HepG2 (cell line): Measurements from ENCODE around the gene LAMC3. TPM values are rescaled to one million over a fixed set of nuclear protein-coding genes. Genes with fewer than 3 reads are reported as not detected.

Experiments
- ATAC-seq: fragments of 200-7000 bp; cut with Tn5 transposase; 3 replicates; pipeline ENCODE4 v1.9.1; 2020; ENCODE audit warnings: mild to moderate bottlenecking, moderate library complexity
- BruUV-seq: library from RNA; stranded (reverse); fragments of 400-500 nt; replicated peaks from 2 replicates; lab custom pipeline; 2021; lab: Mats Ljungman, UMichigan
- CTCF ChIA-PET: fragments of 300-600 bp; formaldehyde crosslinking; extraction: SDS; loops from one replicate; lab custom pipeline; 2021; ENCODE audit warnings: low total read pairs, inconsistent platforms, low intra/inter-chr PET ratio; lab: Yijun Ruan, JAX
- POLR2A ChIA-PET: fragments of 350-600 bp; sonication (Branson Sonifier 250); formaldehyde crosslinking; loops from one replicate; lab custom pipeline; 2020; ENCODE audit warnings: antibody characterized with exemption, inconsistent platforms; lab: Yijun Ruan, JAX
- DNase-seq: peaks from one replicate; pipeline ENCODE4 v3.0.0-alpha.2; 2015; ENCODE audit warnings: low spot score
- FAIRE-seq: peaks from 3 replicates; lab custom pipeline; 2011; peaks lifted over from hg19 to GRCh38; lab: Jason Lieb, UNC
- H2AFZ ChIP-seq: one replicate; pipeline ENCODE4 v1.6.1; 2011; ENCODE audit warnings: low read length, inconsistent platforms
- H3K27ac ChIP-seq: fragments of 300-600 bp; 3 replicates; pipeline ENCODE4 v1.8.0; 2011; ENCODE audit warnings: mixed run types, mild to moderate bottlenecking, mixed read lengths, low read length, inconsistent platforms; ENCODE audit not compliant: insufficient read depth; ENCODE audit errors: extremely low read length
- H3K27me3 ChIP-seq, 2 experiments: fragments of 200-600 bp in 1 of 2; 2 replicates in 1 of 2; 3 replicates in 1 of 2; pipeline versions ENCODE4 v1.6.0 to v1.8.0; 2011; ENCODE audit warnings: low read length in 2 of 2, mild to moderate bottlenecking in 2 of 2, moderate library complexity in 2 of 2, inconsistent platforms in 1 of 2; ENCODE audit not compliant: insufficient read depth in 2 of 2, control insufficient read depth in 1 of 2
- H3K36me3 ChIP-seq, 2 experiments: fragments of 200-600 bp in 1 of 2; replicated peaks in 1 of 2; 2 replicates in 1 of 2; 3 replicates in 1 of 2; pipeline versions ENCODE4 v1.5.1 to v1.8.0; 2011; ENCODE audit warnings: low read length in 2 of 2, inconsistent platforms in 1 of 2; ENCODE audit not compliant: insufficient read depth in 2 of 2, control insufficient read depth in 1 of 2
- H3K4me1 ChIP-seq: 2 replicates; pipeline ENCODE4 v1.5.1; 2012; ENCODE audit warnings: low read length, inconsistent platforms; ENCODE audit not compliant: insufficient read depth
- H3K4me2 ChIP-seq: 2 replicates; pipeline ENCODE4 v1.6.0; 2011; ENCODE audit warnings: low read depth, low read length, inconsistent platforms
- H3K4me3 ChIP-seq, 3 experiments: fragments of 200-600 bp in 1 of 3; sonication (generic), shearing (Covaris generic) in 1 of 3; replicated peaks in 1 of 3; 2 replicates each; pipeline ENCODE4 v1.5.1; 2011 to 2016; ENCODE audit warnings: low read length in 3 of 3, inconsistent platforms in 2 of 3, low read depth in 2 of 3, mild to moderate bottlenecking in 2 of 3, control low read depth in 1 of 3, mixed read lengths in 1 of 3; ENCODE audit not compliant: insufficient read depth in 1 of 3
- H3K79me2 ChIP-seq: one replicate; pipeline ENCODE4 v1.6.1; 2011; ENCODE audit warnings: low read length, inconsistent platforms; ENCODE audit not compliant: insufficient read depth
- H3K9ac ChIP-seq: 2 replicates; pipeline ENCODE4 v1.6.0; 2011; ENCODE audit warnings: mild to moderate bottlenecking, low read depth, low read length, inconsistent platforms; ENCODE audit not compliant: insufficient read depth
- H3K9me3 ChIP-seq: 2 replicates; pipeline ENCODE4 v1.5.1; 2012; ENCODE audit warnings: mild to moderate bottlenecking, low read length
- H4K20me1 ChIP-seq: 2 replicates; pipeline ENCODE4 v1.6.0; 2011; ENCODE audit warnings: inconsistent platforms, mild to moderate bottlenecking, low read length, moderate library complexity; ENCODE audit not compliant: insufficient read depth
- ETV5 ChIP-seq: IDR thresholded peaks from 2 replicates; pipeline ENCODE4 v1.6.1; 2018; ENCODE audit warnings: missing biosample characterization, missing genetic modification reagents, inconsistent platforms, borderline replicate concordance
- IKZF4 ChIP-seq: sonication (generic); formaldehyde crosslinking; IDR thresholded peaks from 2 replicates; pipeline ENCODE4 v1.5.1; 2020; ENCODE audit warnings: borderline replicate concordance, mild to moderate bottlenecking, low read depth, missing genetic modification reagents; ENCODE audit errors: not compliant biosample characterization
- MXD4 ChIP-seq: IDR thresholded peaks from 2 replicates; pipeline ENCODE4 v1.6.1; 2016; ENCODE audit warnings: mild to moderate bottlenecking, missing biosample characterization, missing genetic modification reagents
- YEATS4 ChIP-seq: sonication (generic); formaldehyde crosslinking; IDR thresholded peaks from 2 replicates; pipeline ENCODE4 v1.4.0; 2020; ENCODE audit warnings: missing genetic modification reagents, borderline replicate concordance
- ZFYVE20 ChIP-seq: sonication (generic); formaldehyde crosslinking; IDR thresholded peaks from 2 replicates; pipeline ENCODE4 v1.8.0; 2023; ENCODE audit warnings: low read depth, mild to moderate bottlenecking, moderate library complexity, missing genetic modification reagents, borderline replicate concordance
- ZNF564 ChIP-seq: sonication (generic); formaldehyde crosslinking; IDR thresholded peaks from 2 replicates; pipeline ENCODE4 v1.8.1; 2023; ENCODE audit warnings: mild to moderate bottlenecking, missing genetic modification reagents
- WGBS: methylation state at CpG from one replicate; pipeline ENCODE4 v1.1.6; 2017; ENCODE audit warnings: low lambda C conversion rate; 5-methylcytosine and 5-hydroxymethylcytosine counted together
- in situ Hi-C: cut with HindIII; loops from 2 replicates; pipeline ENCODE4 v1.10.0; 2017; ENCODE audit warnings: low pct_unique_long_range_greater_than_20kb; ENCODE audit not compliant: extremely low pct_ligation_motif_present
- intact Hi-C: fragments of 100-400 bp; cut with micrococcal nuclease; formaldehyde crosslinking; loops from one replicate; pipeline ENCODE4 v1.10.0; 2022; ENCODE audit not compliant: unreplicated experiment
- polyA plus RNA-seq, 8 experiments: library from polyadenylated mRNA; depleted of rRNA in 3 of 8; stranded (reverse) in 7 of 8; unstranded in 1 of 8; fragments of >200 nt; fragmentation: Illumina TruSeq in 4 of 8; extraction: Trizol in 4 of 8; gene quantifications; 2 replicates each; pipeline versions ENCODE4 v1.2.1 to v1.2.3, GENCODE V29; 2011 to 2016; ENCODE audit warnings: low read depth in 4 of 8, missing spikeins in 1 of 8, mixed read lengths in 1 of 8; ENCODE audit not compliant: insufficient read depth in 1 of 8
- total RNA-seq, 5 experiments: library from RNA; depleted of rRNA; stranded (reverse); fragments of >200 nt; fragmentation: Illumina TruSeq; extraction: Trizol; gene quantifications; 2 replicates each; pipeline ENCODE4 v1.2.3, GENCODE V29; 2016; ENCODE audit warnings: low read depth in 1 of 5
- TF ChIP-seq, protein P1 (sequence below): IDR thresholded peaks from 2 replicates; pipeline ENCODE4 v1.6.1; 2012; ENCODE audit warnings: low read depth, low read length, improper control_type of control experiment
- TF ChIP-seq, protein P2 (sequence below): sonication (generic); formaldehyde crosslinking; conservative IDR thresholded peaks from 2 replicates; pipeline ENCODE4 v1.4.0; 2020; ENCODE audit warnings: missing genetic modification reagents
- TF ChIP-seq, protein P3 (sequence below): sonication (generic); formaldehyde crosslinking; IDR thresholded peaks from 2 replicates; pipeline ENCODE4 v1.8.0; 2022; ENCODE audit warnings: mild to moderate bottlenecking, missing genetic modification reagents, moderate library complexity

Gene LAMC3
- total and polyA plus RNA-seq, 2 of the 13 experiments (the other 11 are each of a cell fraction or from before 2014, with no cell fraction given), result 0.07 to 0.57 TPM

DNA sequence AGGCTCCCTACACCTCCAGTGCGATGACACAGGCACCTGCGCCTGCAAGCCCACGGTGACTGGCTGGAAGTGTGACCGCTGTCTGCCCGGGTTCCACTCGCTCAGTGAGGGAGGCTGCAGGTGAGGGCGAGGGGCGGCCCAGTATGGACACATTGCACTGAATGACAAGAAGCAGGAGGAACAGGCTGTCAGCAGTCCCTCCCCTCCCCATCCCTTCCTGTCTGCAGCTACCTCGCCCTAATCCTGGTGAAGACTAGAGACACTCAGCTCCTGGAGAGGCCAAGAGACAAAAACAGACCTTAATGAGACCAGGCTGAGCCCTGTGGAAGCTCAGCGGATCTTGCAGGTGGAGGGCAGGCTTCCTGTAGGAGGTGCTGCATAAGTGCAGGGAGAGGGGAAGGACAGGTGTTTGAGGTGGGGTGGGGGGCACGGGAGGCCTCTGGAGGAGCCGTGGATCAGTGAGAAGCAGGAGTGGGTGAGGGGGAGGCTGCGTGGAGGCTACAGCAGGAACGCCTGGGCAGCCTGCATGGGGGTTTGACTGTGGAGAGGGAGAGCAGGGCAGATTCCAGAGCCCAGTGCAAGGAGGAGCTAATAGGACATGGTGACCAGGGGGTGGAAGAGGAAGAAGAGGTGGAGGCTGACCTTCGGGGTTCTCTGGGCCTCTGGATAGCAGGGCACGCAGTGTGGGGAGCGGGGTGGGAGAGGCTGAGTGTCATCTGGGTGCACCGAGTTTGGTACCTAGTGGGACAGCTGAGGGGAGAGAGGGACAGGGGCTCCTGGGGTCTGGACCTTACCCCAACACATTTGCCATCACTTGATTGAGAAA lies 30.4 kb downstream of the LAMC3 start:
- 10% methylated on average over 16 of the region's 18 CpGs for WGBS
- no peak for TF ChIP-seq ZNF564 (CRISPR knock-in tag)
- TF ChIP-seq, protein P1, sequence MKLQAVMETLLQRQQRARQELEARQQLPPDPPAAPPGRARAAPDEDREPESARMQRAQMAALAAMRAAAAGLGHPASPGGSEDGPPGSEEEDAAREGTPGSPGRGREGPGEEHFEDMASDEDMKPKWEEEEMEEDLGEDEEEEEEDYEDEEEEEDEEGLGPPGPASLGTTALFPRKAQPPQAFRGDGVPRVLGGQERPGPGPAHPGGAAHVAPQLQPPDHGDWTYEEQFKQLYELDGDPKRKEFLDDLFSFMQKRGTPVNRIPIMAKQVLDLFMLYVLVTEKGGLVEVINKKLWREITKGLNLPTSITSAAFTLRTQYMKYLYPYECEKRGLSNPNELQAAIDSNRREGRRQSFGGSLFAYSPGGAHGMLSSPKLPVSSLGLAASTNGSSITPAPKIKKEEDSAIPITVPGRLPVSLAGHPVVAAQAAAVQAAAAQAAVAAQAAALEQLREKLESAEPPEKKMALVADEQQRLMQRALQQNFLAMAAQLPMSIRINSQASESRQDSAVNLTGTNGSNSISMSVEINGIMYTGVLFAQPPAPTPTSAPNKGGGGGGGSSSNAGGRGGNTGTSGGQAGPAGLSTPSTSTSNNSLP, result no peak
- no peak for TF ChIP-seq ZFYVE20 (CRISPR knock-in tag)
- TF ChIP-seq ETV5 (CRISPR knock-in tag), result no peak
- TF ChIP-seq, all 625 proteins: peak for 0
- Histone ChIP-seq H3K4me1 (no peaks in the 10 kb centered on the region), H2AFZ (no peak overlapping the region), H3K27ac (no peak overlapping the region), H3K79me2 (no peaks in the 10 kb centered on the region), H3K4me3 (no peak overlapping the region), H3K27me3 (peaks cover 9 to 81% of the 10 kb centered on the region in 2 experiments; a peak in 4 of 5 replicates), H3K36me3 (no peaks in the 10 kb centered on the region), H3K9me3 (no peaks in the 10 kb centered on the region), H4K20me1 (no peaks in the 10 kb centered on the region), H3K4me2 (no peak overlapping the region), H3K9ac (no peak overlapping the region)
- ChIA-PET CTCF (no interaction called here), POLR2A (no interaction called here)
- no TSS peak for BruUV-seq
- no peak for FAIRE-seq
- no peak for ATAC-seq
- no peak for DNase-seq
- in situ Hi-C loops (no loop called here), intact Hi-C loops (no loop called here)

DNA sequence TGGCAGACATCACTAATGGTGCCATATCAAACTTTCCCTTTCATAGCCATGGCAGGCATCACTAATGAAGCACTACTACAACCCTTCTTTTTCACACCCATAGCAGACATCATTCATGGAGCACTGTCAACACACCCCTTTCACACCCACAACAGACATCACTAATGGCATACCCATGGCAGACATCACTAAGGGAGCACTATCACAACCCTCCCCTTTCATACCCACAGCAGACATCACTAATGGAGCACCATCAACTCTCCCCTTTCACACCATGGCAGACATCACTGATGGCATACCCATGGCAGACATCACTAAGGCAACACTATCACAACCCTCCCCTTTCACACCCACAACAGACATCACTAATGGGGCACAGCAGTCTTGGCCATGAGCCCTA lies 33.7 kb downstream of the LAMC3 start:
- Histone ChIP-seq H3K4me1 (no peaks in the 10 kb centered on the region), H3K9me3 (no peaks in the 10 kb centered on the region), H3K27me3 (peaks cover 3 to 56% of the 10 kb centered on the region in 2 experiments; a peak in 4 of 5 replicates), H3K9ac (no peak overlapping the region), H3K4me3 (no peak overlapping the region), H4K20me1 (no peaks in the 10 kb centered on the region), H3K36me3 (no peaks in the 10 kb centered on the region), H3K27ac (no peak overlapping the region), H2AFZ (no peak overlapping the region), H3K4me2 (no peak overlapping the region), H3K79me2 (no peaks in the 10 kb centered on the region)
- DNase-seq (no peak), ATAC-seq (no peak), FAIRE-seq (no peak)
- ChIA-PET CTCF (no interaction called here), POLR2A (no interaction called here)
- BruUV-seq, result no TSS peak
- intact Hi-C loops, result no loop called here
- in situ Hi-C loops, result no loop called here
- TF ChIP-seq MXD4 (CRISPR knock-in tag) (no peak), IKZF4 (CRISPR knock-in tag) (no peak), YEATS4 (no peak)
- TF ChIP-seq, protein P2, sequence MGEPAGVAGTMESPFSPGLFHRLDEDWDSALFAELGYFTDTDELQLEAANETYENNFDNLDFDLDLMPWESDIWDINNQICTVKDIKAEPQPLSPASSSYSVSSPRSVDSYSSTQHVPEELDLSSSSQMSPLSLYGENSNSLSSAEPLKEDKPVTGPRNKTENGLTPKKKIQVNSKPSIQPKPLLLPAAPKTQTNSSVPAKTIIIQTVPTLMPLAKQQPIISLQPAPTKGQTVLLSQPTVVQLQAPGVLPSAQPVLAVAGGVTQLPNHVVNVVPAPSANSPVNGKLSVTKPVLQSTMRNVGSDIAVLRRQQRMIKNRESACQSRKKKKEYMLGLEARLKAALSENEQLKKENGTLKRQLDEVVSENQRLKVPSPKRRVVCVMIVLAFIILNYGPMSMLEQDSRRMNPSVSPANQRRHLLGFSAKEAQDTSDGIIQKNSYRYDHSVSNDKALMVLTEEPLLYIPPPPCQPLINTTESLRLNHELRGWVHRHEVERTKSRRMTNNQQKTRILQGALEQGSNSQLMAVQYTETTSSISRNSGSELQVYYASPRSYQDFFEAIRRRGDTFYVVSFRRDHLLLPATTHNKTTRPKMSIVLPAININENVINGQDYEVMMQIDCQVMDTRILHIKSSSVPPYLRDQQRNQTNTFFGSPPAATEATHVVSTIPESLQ, result no peak
- TF ChIP-seq, protein P3, sequence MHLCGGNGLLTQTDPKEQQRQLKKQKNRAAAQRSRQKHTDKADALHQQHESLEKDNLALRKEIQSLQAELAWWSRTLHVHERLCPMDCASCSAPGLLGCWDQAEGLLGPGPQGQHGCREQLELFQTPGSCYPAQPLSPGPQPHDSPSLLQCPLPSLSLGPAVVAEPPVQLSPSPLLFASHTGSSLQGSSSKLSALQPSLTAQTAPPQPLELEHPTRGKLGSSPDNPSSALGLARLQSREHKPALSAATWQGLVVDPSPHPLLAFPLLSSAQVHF, result no peak
